GM19240 (cell line): ENCODE measurements around the gene OCA2.

ENCODE experiments used
- DNase-seq: peaks from one replicate; pipeline ENCODE4 v3.0.0; 2011; ENCODE audit warnings: low spot score; ENCODE audit not compliant: insufficient read length

Gene OCA2

DNA sequence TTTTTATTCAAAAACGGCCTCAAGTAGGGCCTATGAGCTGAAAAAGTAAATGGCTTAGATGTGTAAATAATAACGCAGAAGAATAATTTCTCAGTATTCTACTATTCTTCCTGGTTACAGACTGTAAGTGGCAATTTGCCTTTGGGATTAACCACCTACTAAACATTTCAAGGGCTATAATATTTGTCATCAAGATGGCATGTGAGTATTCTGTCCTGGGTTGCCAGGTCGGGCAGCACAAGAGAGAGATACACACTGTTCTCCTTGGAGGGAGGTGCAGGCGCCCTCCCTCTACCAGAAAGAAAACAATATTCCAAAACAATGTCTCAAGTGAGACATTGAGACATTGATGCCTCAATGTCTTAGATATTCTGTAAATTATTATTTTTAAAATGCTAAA lies 278.4 kb downstream of the OCA2 start:
- no peak for DNase-seq

DNA sequence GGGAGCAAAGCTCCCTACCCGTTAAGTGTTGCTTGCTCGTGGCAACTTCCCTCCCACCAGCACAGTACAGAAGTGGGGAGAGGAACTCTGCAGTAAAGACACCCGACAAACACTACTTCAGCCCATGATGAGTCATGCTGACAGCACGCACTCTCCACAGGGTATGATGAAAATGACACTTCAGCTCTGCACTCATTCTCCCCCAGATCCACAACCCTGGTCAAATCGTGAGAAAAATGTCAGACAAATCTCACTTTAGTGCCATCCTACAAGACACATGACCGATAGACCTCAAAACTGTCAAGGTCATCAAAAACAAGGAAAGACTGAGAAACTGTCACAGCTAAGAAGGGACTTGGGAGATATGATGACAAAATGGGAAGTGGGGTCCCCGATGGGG lies 278.9 kb downstream of the OCA2 start:
- DNase-seq = no peak

- no peak for DNase-seq
These were observed 281.9 kb downstream of the OCA2 start for GRCh38 chr15:27817258-27817657.

- DNase-seq = no peak
These were observed 282.3 kb downstream of the OCA2 start for GRCh38 chr15:27816790-27817189.

GRCh38 chr15:27815035-27815434 lies 284.1 kb downstream of the OCA2 start:
- no peak for DNase-seq

GRCh38 chr15:27813139-27813538 lies 286.0 kb downstream of the OCA2 start:
- no peak for DNase-seq

DNA sequence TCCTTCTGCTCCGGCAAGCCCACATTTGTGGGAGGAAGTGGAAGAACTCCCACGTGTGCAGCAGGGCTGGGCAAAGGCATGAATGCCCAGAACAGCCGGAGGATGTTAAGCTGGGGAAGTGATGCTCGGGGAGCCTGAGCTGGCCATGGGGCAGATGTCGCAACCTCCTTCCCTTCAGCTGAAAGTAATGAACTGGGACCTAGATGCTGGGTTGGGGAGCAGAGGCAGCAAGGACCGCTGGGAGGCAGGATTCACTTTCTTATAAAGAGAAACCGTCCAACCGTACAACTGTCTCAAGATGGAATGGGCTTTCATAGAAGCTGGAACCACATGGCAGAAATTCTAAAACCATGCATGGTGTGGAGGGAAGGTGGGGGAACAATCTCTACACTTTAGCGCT lies 290.9 kb downstream of the OCA2 start:
- DNase-seq = no peak

DNA sequence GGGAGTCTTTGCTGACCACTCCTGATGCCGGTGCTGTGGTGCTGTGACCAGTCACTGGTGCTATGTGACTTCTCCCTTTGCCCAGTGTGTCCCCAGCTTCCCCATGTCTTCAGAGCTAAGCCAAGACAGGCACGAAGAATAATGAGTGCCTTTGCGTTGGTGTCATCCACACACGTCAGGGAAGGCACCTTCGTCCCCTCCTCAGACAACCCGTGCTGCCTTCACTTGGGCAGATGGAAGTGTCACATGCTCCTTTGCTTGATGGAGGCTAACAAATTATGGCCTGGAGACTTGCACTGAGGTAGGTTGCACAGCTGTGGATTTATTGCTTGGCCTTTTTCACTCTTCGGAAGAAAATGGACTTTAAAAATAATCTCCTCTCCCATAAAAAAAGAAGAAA lies 291.8 kb downstream of the OCA2 start:
- no peak for DNase-seq

GRCh38 chr15:27806396-27806795 lies 292.7 kb downstream of the OCA2 start:
- no peak for DNase-seq

DNA sequence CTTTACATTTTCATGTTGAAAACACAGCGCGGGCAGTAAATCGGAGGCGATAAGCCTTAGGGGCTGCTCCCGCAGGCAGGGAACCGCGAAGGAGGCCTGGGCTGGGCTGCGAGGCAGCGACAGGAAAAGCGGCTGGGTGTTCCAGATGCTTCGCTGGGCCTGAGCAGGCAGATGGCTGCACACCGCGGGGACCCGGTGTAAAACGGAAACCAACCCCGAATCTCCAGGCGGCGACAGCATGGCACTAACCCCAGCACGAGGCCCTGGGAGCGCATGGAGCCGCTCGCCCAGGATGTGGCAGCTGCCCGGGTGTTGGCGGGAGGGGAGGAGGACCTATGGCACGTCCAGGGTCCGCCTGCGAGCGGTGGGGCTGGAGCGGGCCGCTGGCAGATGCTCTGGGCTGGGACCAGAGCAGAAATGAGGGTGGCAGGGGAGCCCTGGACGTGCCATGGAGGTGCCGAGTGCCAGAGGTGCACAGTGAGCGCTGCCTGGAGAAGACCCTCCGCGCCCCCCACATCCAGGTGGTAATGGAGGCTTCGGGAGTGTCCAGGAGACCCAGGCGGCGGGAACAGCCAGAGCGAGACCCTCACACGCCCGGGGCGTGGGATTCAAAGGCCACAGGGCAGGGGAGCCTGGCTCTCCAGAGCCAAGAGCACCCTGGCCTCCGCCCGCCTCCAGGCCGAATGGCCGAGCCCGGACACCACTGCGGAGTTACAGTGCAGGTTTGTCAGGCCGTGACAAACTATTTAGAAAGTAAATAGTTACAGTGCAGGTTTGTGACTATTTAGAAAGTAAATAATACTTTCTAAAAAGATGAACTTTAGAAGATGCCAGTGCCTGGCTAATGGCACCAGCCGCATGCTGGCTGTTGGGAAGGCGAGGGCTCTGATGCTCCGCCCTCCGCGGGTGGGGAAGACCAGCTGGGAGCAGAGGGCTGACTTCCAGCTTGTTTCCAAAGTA lies 293.6 kb downstream of the OCA2 start:
- DNase-seq = no peak

- no peak for DNase-seq
These were observed 294.4 kb downstream of the OCA2 start for GRCh38 chr15:27804569-27805260.

GRCh38 chr15:27798807-27799206 lies 300.3 kb downstream of the OCA2 start:
- DNase-seq = no peak

- DNase-seq = no peak
These were observed 301.4 kb downstream of the OCA2 start for GRCh38 chr15:27797765-27798164.

- no peak for DNase-seq
These were observed 302.5 kb downstream of the OCA2 start for GRCh38 chr15:27796405-27797320.

DNA sequence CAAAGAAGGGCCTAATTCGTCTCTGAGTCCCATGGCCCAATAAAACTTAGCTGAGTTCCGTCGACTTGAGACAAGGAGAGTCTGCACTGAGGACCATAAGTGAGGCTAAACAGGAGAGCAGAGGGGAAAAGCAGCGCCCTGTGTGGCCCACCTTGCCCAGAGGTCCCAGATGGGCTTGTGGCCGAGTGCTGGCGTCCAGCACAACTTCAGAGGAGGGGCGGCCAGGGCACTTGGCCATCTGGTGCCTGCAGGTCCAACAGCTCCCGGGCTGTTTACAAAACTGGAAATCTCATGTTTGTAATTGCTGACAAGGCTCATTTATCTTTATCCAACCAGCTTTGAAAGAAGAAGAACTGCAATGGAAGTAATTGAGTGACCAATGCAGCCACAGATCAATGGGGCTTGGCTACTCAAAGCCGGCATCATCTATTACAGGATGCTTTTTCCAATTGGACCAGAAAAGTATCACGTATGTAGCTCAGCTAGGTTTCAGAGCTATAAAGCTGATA lies 306.3 kb downstream of the OCA2 start:
- no peak for DNase-seq

DNA sequence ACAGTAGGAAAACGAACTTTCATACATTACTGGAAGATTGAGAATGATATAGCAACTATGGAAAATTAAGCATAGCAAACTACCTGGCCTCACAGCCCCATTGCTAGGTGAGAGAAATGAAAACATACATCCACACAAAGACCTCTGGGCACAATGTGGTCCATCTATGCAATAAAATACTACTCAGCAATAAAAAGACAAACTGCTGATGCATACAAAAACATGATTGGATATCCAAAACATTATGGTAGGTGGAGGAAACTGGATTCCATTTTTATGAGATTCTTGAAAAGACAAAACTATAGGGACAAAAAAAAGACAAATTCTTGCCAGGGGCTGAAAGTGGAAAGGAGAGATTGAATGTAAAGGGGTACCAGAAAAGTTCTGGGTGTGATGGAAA lies 308.8 kb downstream of the OCA2 start:
- no peak for DNase-seq

GRCh38 chr15:27787931-27788330 lies 311.2 kb downstream of the OCA2 start:
- DNase-seq = no peak

DNA sequence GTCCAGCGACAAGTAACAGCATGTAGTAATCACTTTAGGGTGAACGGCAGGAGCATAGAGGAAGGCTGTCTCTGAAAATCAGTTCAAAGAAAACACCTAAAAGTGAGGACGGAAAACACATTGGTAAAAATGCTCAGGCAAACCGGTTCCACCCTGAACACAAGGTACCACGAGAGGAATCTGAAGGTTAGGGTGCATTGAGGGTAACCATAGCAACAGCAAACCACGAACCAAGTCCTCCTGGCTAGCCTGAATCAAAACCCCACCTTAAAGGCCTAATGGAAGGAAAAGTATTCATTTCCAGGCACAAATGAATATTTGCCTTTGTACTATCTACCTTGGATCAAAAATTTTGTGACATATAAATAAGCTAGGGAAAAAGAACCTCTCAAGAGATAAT lies 315.0 kb downstream of the OCA2 start:
- DNase-seq = no peak

GRCh38 chr15:27783678-27784077 lies 315.4 kb downstream of the OCA2 start:
- no peak for DNase-seq

- no peak for DNase-seq
These were observed 317.0 kb downstream of the OCA2 start for GRCh38 chr15:27782125-27782524.

- no peak for DNase-seq
These were observed 322.6 kb downstream of the OCA2 start for GRCh38 chr15:27776501-27776900.
